ENCODE measurements around the gene CHAF1A. TPM values are rescaled to one million over a fixed set of nuclear protein-coding genes. Genes with fewer than 3 reads are reported as not detected.

Gene CHAF1A
- total RNA-seq, 1 experiment from 2014 or later: 12.9 TPM

DNA sequence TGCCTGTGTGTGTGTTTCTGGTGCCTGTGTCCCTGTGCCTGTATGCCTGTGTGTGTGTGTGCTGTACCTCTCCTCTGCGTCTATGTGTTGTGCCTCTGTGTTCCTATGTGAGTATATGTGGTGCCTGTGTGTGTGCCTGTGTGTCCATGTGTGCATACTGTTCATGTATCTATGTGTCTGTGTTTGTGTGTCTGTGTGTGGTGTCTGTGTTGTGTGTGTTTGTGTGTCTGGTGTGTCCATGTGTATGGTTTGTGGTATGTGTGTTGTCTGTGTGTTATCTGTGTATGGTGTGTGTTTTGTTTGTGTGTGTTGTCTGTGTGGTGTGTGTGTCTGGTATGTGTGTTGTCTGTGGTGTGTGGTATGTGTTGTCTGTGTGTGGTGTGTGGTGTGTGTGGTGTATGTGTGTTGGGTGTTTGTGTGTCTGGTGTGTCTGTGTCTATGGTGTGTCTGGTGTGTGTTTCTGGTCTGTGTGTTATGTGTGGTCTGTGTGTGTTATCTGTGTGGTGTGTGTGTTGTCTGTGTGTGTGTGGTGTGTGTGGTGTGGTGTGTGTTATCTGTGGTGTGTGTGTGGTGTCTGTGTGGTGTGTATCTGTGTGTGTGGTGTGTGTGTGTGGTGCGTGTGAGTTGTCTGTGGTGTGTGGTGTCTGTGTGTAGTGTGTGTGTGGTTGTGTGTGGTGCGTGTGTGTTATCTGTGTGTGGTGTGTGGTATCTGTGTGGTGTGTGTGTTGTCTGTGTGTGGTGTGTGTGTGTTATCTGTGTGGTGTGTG lies 90.1 kb downstream of the CHAF1A start:
- no peak for DNase-seq (ENCODE audit: low read depth)

Other genes starting within 250 kb of the CHAF1A start
- not detected in 2 replicates for gene CREB3L3, start 249.0 kb upstream of the CHAF1A start, total RNA-seq (2014; rRNA removed; shearing (Covaris generic))
- 11.5 and 28.4 TPM in 2 replicates for gene SIRT6, start 220.1 kb upstream of the CHAF1A start, total RNA-seq (2014; rRNA removed; shearing (Covaris generic))
- gene ANKRD24, start 220.0 kb upstream of the CHAF1A start, total RNA-seq (2014; rRNA removed; shearing (Covaris generic)): under 0.01 and 0.12 TPM in 2 replicates
- 0.39 and 1.1 TPM in 2 replicates for gene EBI3, start 173.1 kb upstream of the CHAF1A start, total RNA-seq (2014; rRNA removed; shearing (Covaris generic))
- 20.3 and 22.3 TPM in 2 replicates for gene YJU2, start 155.6 kb upstream of the CHAF1A start, total RNA-seq (2014; rRNA removed; shearing (Covaris generic))
- 0.12 TPM in 1 of 2 replicates, not detected in the other for gene SHD, start 123.4 kb upstream of the CHAF1A start, total RNA-seq (2014; rRNA removed; shearing (Covaris generic))
- gene TMIGD2, start 100.3 kb upstream of the CHAF1A start, total RNA-seq (2014; rRNA removed; shearing (Covaris generic)): not detected in 2 replicates
- gene FSD1, start 98.0 kb upstream of the CHAF1A start, total RNA-seq (2014; rRNA removed; shearing (Covaris generic)): 9.7 and 11.3 TPM in 2 replicates
- gene STAP2, start 63.8 kb upstream of the CHAF1A start, total RNA-seq (2014; rRNA removed; shearing (Covaris generic)): 30.2 and 38.4 TPM in 2 replicates
- 4.0 and 4.8 TPM in 2 replicates for gene MPND, start 59.1 kb upstream of the CHAF1A start, total RNA-seq (2014; rRNA removed; shearing (Covaris generic))
- 83.2 and 84.3 TPM in 2 replicates for gene SH3GL1, start 2.1 kb upstream of the CHAF1A start, total RNA-seq (2014; rRNA removed; shearing (Covaris generic))
- gene UBXN6, start 55.2 kb downstream of the CHAF1A start, total RNA-seq (2014; rRNA removed; shearing (Covaris generic)): 44.5 and 101 TPM in 2 replicates
- gene HDGFL2, start 69.7 kb downstream of the CHAF1A start, total RNA-seq (2014; rRNA removed; shearing (Covaris generic)): 41.9 and 60.5 TPM in 2 replicates
- gene PLIN4, start 115.8 kb downstream of the CHAF1A start, total RNA-seq (2014; rRNA removed; shearing (Covaris generic)): not detected in 2 replicates
- not detected in 2 replicates for gene PLIN5, start 132.6 kb downstream of the CHAF1A start, total RNA-seq (2014; rRNA removed; shearing (Covaris generic))
- not detected in 2 replicates for gene LRG1, start 137.4 kb downstream of the CHAF1A start, total RNA-seq (2014; rRNA removed; shearing (Covaris generic))
- gene SEMA6B, start 157.0 kb downstream of the CHAF1A start, total RNA-seq (2014; rRNA removed; shearing (Covaris generic)): 1.1 TPM in 2 replicates
- gene TNFAIP8L1, start 236.9 kb downstream of the CHAF1A start, total RNA-seq (2014; rRNA removed; shearing (Covaris generic)): 7.7 and 11.8 TPM in 2 replicates